K562 (cell line): ENCODE results near the gene RPS6KA2. TPM values are rescaled to one million over a fixed set of nuclear protein-coding genes. Genes with fewer than 3 reads are reported as not detected.

Experiments used
- ATAC-seq: fragments of 200-7000 bp; cut with Tn5 transposase; 3 replicates; pipeline ENCODE4 v1.9.1; 2020; ENCODE audit warnings: moderate library complexity
- BruUV-seq: library from RNA; stranded (reverse); fragments of 400-500 nt; replicated peaks from 2 replicates; lab custom pipeline; 2021; lab: Mats Ljungman, UMichigan
- CTCF ChIA-PET: fragments of 300-600 bp; formaldehyde crosslinking; extraction: SDS; loops from one replicate; lab custom pipeline; 2021; ENCODE audit warnings: low intra/inter-chr PET ratio; lab: Yijun Ruan, JAX
- POLR2A ChIA-PET: fragments of 300-600, 350-650 bp; sonication (Branson Sonifier 250); formaldehyde crosslinking; extraction: SDS; loops from one replicate; lab custom pipeline; 2021; ENCODE audit warnings: antibody characterized with exemption, inconsistent platforms; lab: Yijun Ruan, JAX
- DNase-seq, 4 experiments: peaks; one replicate each; pipeline versions ENCODE4 v3.0.0 to v3.0.0-alpha.2; 2011 to 2018; ENCODE audit warnings: low spot score in 3 of 4, mixed read lengths in 3 of 4; ENCODE audit errors: extremely low read depth in 1 of 4
- FAIRE-seq: peaks from 2 replicates; lab custom pipeline; 2011; peaks lifted over from hg19 to GRCh38; lab: Jason Lieb, UNC
- H2AFZ ChIP-seq: 2 replicates; pipeline ENCODE4 v1.6.0; 2011; ENCODE audit warnings: low read depth, low read length, control low read depth, inconsistent platforms
- H3K27ac ChIP-seq: fragments of 200-600 bp; 3 replicates; pipeline ENCODE4 v1.8.0; 2011; ENCODE audit warnings: low read depth, mild to moderate bottlenecking, control low read depth, inconsistent platforms, low read length, moderate library complexity, mixed read lengths; ENCODE audit errors: extremely low read depth
- H3K27me3 ChIP-seq, 2 experiments: fragments of 300-600 bp in 1 of 2; 2 replicates in 1 of 2; 3 replicates in 1 of 2; pipeline versions ENCODE4 v1.6.0 to v1.8.0; 2011; ENCODE audit warnings: inconsistent platforms in 2 of 2, low read length in 2 of 2, mild to moderate bottlenecking in 1 of 2, mixed read lengths in 1 of 2, moderate library complexity in 1 of 2; ENCODE audit not compliant: control insufficient read depth in 2 of 2, insufficient read depth in 2 of 2
- H3K36me3 ChIP-seq: fragments of 300-600 bp; 3 replicates; pipeline ENCODE4 v1.8.0; 2011; ENCODE audit warnings: mild to moderate bottlenecking, low read length, inconsistent platforms; ENCODE audit not compliant: control insufficient read depth, insufficient read depth
- H3K4me1 ChIP-seq, 2 experiments: fragments of 200-600 bp in 1 of 2; replicated peaks in 1 of 2; 2 replicates in 1 of 2; 3 replicates in 1 of 2; pipeline versions ENCODE4 v1.5.1 to v1.8.0; 2011; ENCODE audit warnings: inconsistent platforms in 2 of 2, low read length in 2 of 2, mild to moderate bottlenecking in 1 of 2, mixed read lengths in 1 of 2, moderate library complexity in 1 of 2; ENCODE audit not compliant: control insufficient read depth in 2 of 2, insufficient read depth in 2 of 2
- H3K4me2 ChIP-seq: 2 replicates; pipeline ENCODE4 v1.6.1; 2011; ENCODE audit warnings: low read length, control low read depth, inconsistent platforms, mixed read lengths; ENCODE audit not compliant: insufficient read depth
- H3K4me3 ChIP-seq: fragments of 200-600 bp; sonication (generic), shearing (Covaris generic); 2 replicates; pipeline ENCODE4 v1.5.1; 2016; ENCODE audit warnings: control low read depth, inconsistent platforms
- H3K79me2 ChIP-seq: fragments of 200-600 bp; 3 replicates; pipeline ENCODE4 v1.8.0; 2011; ENCODE audit warnings: low read length, inconsistent platforms; ENCODE audit not compliant: control insufficient read depth, insufficient read depth
- H3K9ac ChIP-seq, 2 experiments: 2 replicates each; pipeline versions ENCODE4 v1.6.0 to v1.6.1; 2011; ENCODE audit warnings: low read depth in 2 of 2, low read length in 2 of 2, control low read depth in 1 of 2, inconsistent platforms in 1 of 2, mild to moderate bottlenecking in 1 of 2, mixed read lengths in 1 of 2; ENCODE audit not compliant: insufficient read depth in 1 of 2
- H3K9me1 ChIP-seq: one replicate; pipeline ENCODE4 v1.6.0; 2011; ENCODE audit warnings: inconsistent platforms, mild to moderate bottlenecking, low read length, moderate library complexity; ENCODE audit not compliant: control insufficient read depth, insufficient read depth
- H3K9me3 ChIP-seq: replicated peaks from 2 replicates; pipeline ENCODE4 v1.5.1; 2011; ENCODE audit warnings: low read depth, low read length, inconsistent platforms; ENCODE audit not compliant: control insufficient read depth, insufficient read depth
- H4K20me1 ChIP-seq: replicated peaks from 2 replicates; pipeline ENCODE4 v1.6.1; 2011; ENCODE audit warnings: low read length, inconsistent platforms, mixed read lengths; ENCODE audit not compliant: control insufficient read depth, insufficient read depth
- ARID1B ChIP-seq: fragments of 450-650 bp; IDR thresholded peaks from 2 replicates; pipeline ENCODE4 v1.6.1; 2016; ENCODE audit warnings: antibody characterized with exemption, mild to moderate bottlenecking, inconsistent platforms
- CBX8 ChIP-seq: fragments of 200-600 bp; sonication (generic); IDR thresholded peaks from 2 replicates; pipeline ENCODE4 v1.6.1; 2012; ENCODE audit warnings: borderline replicate concordance, mixed run types, low read depth, mild to moderate bottlenecking, moderate library complexity, mixed read lengths, low read length, control low read depth, inconsistent platforms; ENCODE audit not compliant: poor library complexity, severe bottlenecking; ENCODE audit errors: extremely low read depth
- CEBPB ChIP-seq: fragments of 450-650 bp; IDR thresholded peaks from 2 replicates; pipeline ENCODE4 v1.6.1; 2016; ENCODE audit warnings: missing genetic modification characterization, missing compliant biosample characterization
- DPF2 ChIP-seq: fragments of 450-650 bp; IDR thresholded peaks from 2 replicates; pipeline ENCODE4 v1.6.1; 2016
- ELF1 ChIP-seq: fragments of 200-800 bp; sonication (Bioruptor generic); IDR thresholded peaks from 2 replicates; pipeline ENCODE4 v1.6.1; 2016; ENCODE audit warnings: missing genetic modification characterization, missing compliant biosample characterization
- FOXP4 ChIP-seq: sonication (generic); formaldehyde crosslinking; IDR thresholded peaks from 2 replicates; pipeline ENCODE4 v1.8.0; 2022; ENCODE audit warnings: mild to moderate bottlenecking, missing genetic modification reagents, borderline replicate concordance
- GABPB1 ChIP-seq: sonication (generic); formaldehyde crosslinking; IDR thresholded peaks from 2 replicates; pipeline ENCODE4 v1.8.0; 2022; ENCODE audit warnings: mild to moderate bottlenecking, missing genetic modification reagents
- GTF2F1 ChIP-seq: IDR thresholded peaks from 2 replicates; pipeline ENCODE4 v1.6.1; 2011; ENCODE audit warnings: low read depth, low read length, improper control_type of control experiment
- KLF1 ChIP-seq: fragments of 450-650 bp; IDR thresholded peaks from 2 replicates; pipeline ENCODE4 v1.6.1; 2016; ENCODE audit warnings: missing genetic modification characterization, missing compliant biosample characterization
- KLF16 ChIP-seq: IDR thresholded peaks from 2 replicates; pipeline ENCODE4 v1.6.1; 2016; ENCODE audit warnings: antibody characterized with exemption
- L3MBTL2 ChIP-seq: fragments of 450-650 bp; IDR thresholded peaks from 2 replicates; pipeline ENCODE4 v1.6.1; 2016; ENCODE audit warnings: mild to moderate bottlenecking, moderate library complexity
- MTA1 ChIP-seq: fragments of 450-650 bp; IDR thresholded peaks from 2 replicates; pipeline ENCODE4 v1.6.1; 2017; ENCODE audit warnings: borderline replicate concordance
- NELFE ChIP-seq: IDR thresholded peaks from 2 replicates; pipeline ENCODE4 v1.6.1; 2011; ENCODE audit warnings: mild to moderate bottlenecking; ENCODE audit not compliant: insufficient read depth, insufficient read length
- SMARCE1 ChIP-seq: fragments of 450-650 bp; IDR thresholded peaks from 2 replicates; pipeline ENCODE4 v1.7.1; 2016; ENCODE audit warnings: mild to moderate bottlenecking
- TGIF2 ChIP-seq: sonication (generic); formaldehyde crosslinking; IDR thresholded peaks from 2 replicates; pipeline ENCODE4 v1.8.1; 2022; ENCODE audit warnings: mild to moderate bottlenecking, missing genetic modification reagents, moderate library complexity
- VEZF1 ChIP-seq: fragments of 200-800 bp; sonication (Bioruptor generic); IDR thresholded peaks from 2 replicates; pipeline ENCODE4 v1.6.1; 2017; ENCODE audit warnings: missing genetic modification characterization, missing compliant biosample characterization
- ZEB2 ChIP-seq: fragments of 450-650 bp; IDR thresholded peaks from 2 replicates; pipeline ENCODE4 v1.6.1; 2016
- ZNF398 ChIP-seq: fragments of 250-450 bp; sonication (Bioruptor Pico); IDR thresholded peaks from 2 replicates; pipeline ENCODE4 v1.8.0; 2021; ENCODE audit warnings: moderate library complexity, mild to moderate bottlenecking, inconsistent platforms
- ZNF561 ChIP-seq: fragments of 450-650 bp; formaldehyde crosslinking; conservative IDR thresholded peaks from 2 replicates; pipeline ENCODE4 v1.4.0; 2020; ENCODE audit warnings: mild to moderate bottlenecking, moderate library complexity
- WGBS: fragments of 100-300 bp; shearing (Covaris generic); methylation state at CpG from one replicate; pipeline ENCODE4 v1.1.6; 2016; ENCODE audit warnings: low coverage, mixed read lengths; ENCODE audit not compliant: insufficient coverage; ENCODE audit errors: missing lambda C conversion rate; 5-methylcytosine and 5-hydroxymethylcytosine counted together
- in situ Hi-C: fragments of 300-500 bp; cut with MboI; formaldehyde crosslinking; loops from 4 replicates; pipeline ENCODE4 v1.15.0; 2018; ENCODE audit warnings: inconsistent platforms, mixed read lengths
- intact Hi-C: fragments of 100-400 bp; cut with micrococcal nuclease; formaldehyde crosslinking; loops from 2 replicates; pipeline ENCODE4 v1.14.2; 2022
- polyA plus RNA-seq, 8 experiments: library from polyadenylated mRNA; depleted of rRNA in 4 of 8; stranded (reverse) in 5 of 8; unstranded in 3 of 8; fragments of >200 nt; fragmentation: Nextera tagmentation in 2 of 8; fragmentation: Illumina TruSeq in 1 of 8; extraction: Ambion mirVana in 2 of 8; extraction: Trizol in 1 of 8; gene quantifications; 2 replicates each; pipeline versions ENCODE4 v1.2.1 to v1.2.3, GENCODE V29; 2011 to 2014; ENCODE audit warnings: inconsistent platforms in 1 of 8, missing spikeins in 1 of 8
- total RNA-seq, 7 experiments: library from RNA; depleted of rRNA in 6 of 7; stranded (reverse); fragments of >200 nt in 6 of 7; fragmentation: Illumina TruSeq in 2 of 7; extraction: Trizol in 2 of 7; gene quantifications; 2 replicates each; pipeline versions ENCODE4 v1.2.1 to v1.2.3, GENCODE V29; 2011 to 2021; ENCODE audit warnings: low replicate concordance in 1 of 7

The RPS6KA2 gene
- total and polyA plus RNA-seq, 9 of the 15 experiments (the other 6 are each of a cell fraction or from before 2014, with no cell fraction given): 0.29 to 1.00 (median 0.53) TPM

- WGBS: 10% methylated on average over 15 of the region's 15 CpGs
- BruUV-seq: no TSS peak
- no peaks in the 10 kb centered on the region for H3K4me1 ChIP-seq
- TF ChIP-seq GTF2F1 (no peak), NELFE (no peak), FOXP4 (CRISPR knock-in tag) (no peak), CEBPB (tag) (no peak), KLF16 (peak; percentile 70), TGIF2 (CRISPR knock-in tag) (no peak), ZEB2 (no peak), ZNF561 (no peak), VEZF1 (CRISPR knock-in tag) (no peak), MTA1 (no peak), GABPB1 (CRISPR knock-in tag) (peak; percentile 71; the same call in 1 of the 2 replicates), ELF1 (tag) (peak; percentile 31; the same call in 1 of the 2 replicates), DPF2 (no peak), ARID1B (no peak), ZNF398 (CRISPR knock-in tag) (no peak), CBX8 (no peak), KLF1 (tag) (no peak), SMARCE1 (no peak), L3MBTL2 (no peak)
Observed at GRCh38 chr6:166488076-166488685, 138.9 kb downstream of the RPS6KA2 start.

More at GRCh38 chr6:166488076-166488685, 138.9 kb downstream of the RPS6KA2 start:
- H2AFZ ChIP-seq: peak overlapping the region; percentile 2; the same call in 1 of the 2 replicates
- H3K4me3 ChIP-seq: no peak overlapping the region
- H3K4me2 ChIP-seq: peak overlapping the region; percentile 2; the same call in 1 of the 2 replicates
- H3K79me2 ChIP-seq: no peaks in the 10 kb centered on the region
- H3K27ac ChIP-seq: no peak overlapping the region
- in situ Hi-C loops: no loop called here
- ChIA-PET POLR2A (interaction anchor here (1.1 to 2.0 kb wide), 2 partner anchors 9 to 11 kb away, joined by 6 read pairs; no protein-coding TSS in a partner anchor), CTCF (no interaction called here)
- FAIRE-seq: no peak
- H3K9ac ChIP-seq: no peak overlapping the region
- intact Hi-C loops: no loop called here
- H3K27me3 ChIP-seq: peaks cover 33 to 75% of the 10 kb centered on the region in 2 experiments
- no peaks in the 10 kb centered on the region for H3K9me3 ChIP-seq
- ATAC-seq: peak; percentile 77
- no peaks in the 10 kb centered on the region for H3K36me3 ChIP-seq
- no peaks in the 10 kb centered on the region for H3K9me1 ChIP-seq
- DNase-seq: peak in 2 of 4 experiments; percentile 25 to 36
- H4K20me1 ChIP-seq: no peaks in the 10 kb centered on the region
